ENCODE measurements around the gene AKAIN1. TPM values are rescaled to one million over a fixed set of nuclear protein-coding genes. Genes with fewer than 3 reads are reported as not detected.

The AKAIN1 gene
- total and polyA plus RNA-seq, 8 donors = 3.2 TPM; not detected in 7

- 78 to 90% (median 88%) methylated on average over 3 of the region's 3 CpGs for WGBS, 5 donors
- no peak for TF ChIP-seq POLR2A (IDR thresholded peaks at IDR 0.05)
- TF ChIP-seq POLR2AphosphoS5 (IDR thresholded peaks at IDR 0.05) = no peak
- TF ChIP-seq, protein P1, sequence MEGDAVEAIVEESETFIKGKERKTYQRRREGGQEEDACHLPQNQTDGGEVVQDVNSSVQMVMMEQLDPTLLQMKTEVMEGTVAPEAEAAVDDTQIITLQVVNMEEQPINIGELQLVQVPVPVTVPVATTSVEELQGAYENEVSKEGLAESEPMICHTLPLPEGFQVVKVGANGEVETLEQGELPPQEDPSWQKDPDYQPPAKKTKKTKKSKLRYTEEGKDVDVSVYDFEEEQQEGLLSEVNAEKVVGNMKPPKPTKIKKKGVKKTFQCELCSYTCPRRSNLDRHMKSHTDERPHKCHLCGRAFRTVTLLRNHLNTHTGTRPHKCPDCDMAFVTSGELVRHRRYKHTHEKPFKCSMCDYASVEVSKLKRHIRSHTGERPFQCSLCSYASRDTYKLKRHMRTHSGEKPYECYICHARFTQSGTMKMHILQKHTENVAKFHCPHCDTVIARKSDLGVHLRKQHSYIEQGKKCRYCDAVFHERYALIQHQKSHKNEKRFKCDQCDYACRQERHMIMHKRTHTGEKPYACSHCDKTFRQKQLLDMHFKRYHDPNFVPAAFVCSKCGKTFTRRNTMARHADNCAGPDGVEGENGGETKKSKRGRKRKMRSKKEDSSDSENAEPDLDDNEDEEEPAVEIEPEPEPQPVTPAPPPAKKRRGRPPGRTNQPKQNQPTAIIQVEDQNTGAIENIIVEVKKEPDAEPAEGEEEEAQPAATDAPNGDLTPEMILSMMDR (IDR thresholded peaks at IDR 0.05) = no peak
- TF ChIP-seq EP300 (IDR thresholded peaks at IDR 0.05) = no peak
- intact Hi-C loops (cut with DNase I; ENCODE audit: low total_unique reads) = no loop called here
- Histone ChIP-seq H3K27ac (no peak overlapping the region), H3K4me1 (peaks cover 0 to 13% (median 5%) of the 10 kb centered on the region in 4 donors), H3K4me3 (no peak overlapping the region), H3K9me3 (peaks cover 0 to 10% (median 2%) of the 10 kb centered on the region in 4 donors), H3K27me3 (peaks cover 4 to 71% (median 41%) of the 10 kb centered on the region in 3 donors), H3K36me3 (no peaks in the 10 kb centered on the region)
- no peak for DNase-seq
These were observed 1.3 kb upstream of the AKAIN1 start for GRCh38 chr18:5198311-5198710.

- no peak overlapping the region for H3K4me3 ChIP-seq
These were observed 404 bp upstream of the AKAIN1 start for GRCh38 chr18:5197461-5197860.

DNA sequence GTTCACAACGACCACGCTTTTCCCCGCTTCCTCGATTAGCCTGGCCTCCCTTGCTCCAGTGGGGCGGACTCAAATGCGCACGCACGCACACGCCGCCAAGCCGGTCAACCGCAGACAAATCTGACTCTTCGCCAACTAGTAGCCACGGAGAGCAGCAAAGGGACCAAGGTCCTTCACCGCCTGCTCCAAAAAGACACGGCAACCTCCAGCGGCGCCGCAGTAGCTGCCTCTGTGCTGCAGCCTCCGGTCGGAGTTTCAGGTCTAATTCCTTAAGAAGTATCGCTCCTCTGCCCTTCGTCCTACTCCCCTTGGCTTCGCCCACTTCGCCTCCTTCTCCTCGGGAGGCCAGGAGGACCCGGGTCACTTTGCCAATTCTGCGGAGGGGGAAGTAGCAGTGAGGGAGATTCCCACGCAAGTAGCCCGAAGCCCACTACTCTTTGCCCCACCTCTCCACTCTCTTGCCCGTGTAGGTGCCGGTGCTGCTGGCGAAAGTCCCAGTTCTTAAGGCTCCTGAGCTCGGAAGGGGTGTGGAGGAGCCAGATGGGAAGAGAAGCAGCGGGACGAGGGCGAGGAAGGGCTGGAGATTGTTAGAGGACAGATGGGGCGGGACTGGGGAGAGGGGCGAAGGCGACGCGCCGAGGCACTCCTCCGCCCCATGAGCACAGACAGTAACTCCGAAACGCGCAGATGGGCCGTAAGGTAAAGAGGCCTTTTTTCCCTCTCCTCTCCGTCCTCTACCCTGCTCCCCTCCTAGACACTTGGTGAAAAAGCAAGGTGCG lies 615 bp downstream of the AKAIN1 start:
- 7 to 11% (median 8%) methylated on average over 42 to 50 of the region's 50 CpGs for WGBS, 5 donors
- TF ChIP-seq POLR2AphosphoS5 (IDR thresholded peaks at IDR 0.05) (no peak), EP300 (IDR thresholded peaks at IDR 0.05) (no peak), POLR2A (IDR thresholded peaks at IDR 0.05) (no peak)
- TF ChIP-seq, protein P1 (IDR thresholded peaks at IDR 0.05) = no peak
- DNase-seq = peak in 1 of 2 donors; percentile 8
- peaks cover 0 to 10% (median 2%) of the 10 kb centered on the region in 4 donors for H3K9me3 ChIP-seq
- H3K36me3 ChIP-seq = no peaks in the 10 kb centered on the region
- peaks cover 0 to 13% (median 5%) of the 10 kb centered on the region in 4 donors for H3K4me1 ChIP-seq
- intact Hi-C loops (cut with DNase I; ENCODE audit: low total_unique reads) = no loop called here
- peaks cover 4 to 71% (median 41%) of the 10 kb centered on the region in 3 donors for H3K27me3 ChIP-seq
- H3K27ac ChIP-seq = no peak overlapping the region
- no peak overlapping the region for H3K4me3 ChIP-seq

More at GRCh38 chr18:5197461-5197860, 404 bp upstream of the AKAIN1 start:
- peak in 1 of 2 donors; percentile 1 for DNase-seq
- TF ChIP-seq POLR2AphosphoS5 (IDR thresholded peaks at IDR 0.05) = no peak
- H3K27me3 ChIP-seq = peaks cover 4 to 71% (median 41%) of the 10 kb centered on the region in 3 donors
- H3K9me3 ChIP-seq = peaks cover 0 to 10% (median 2%) of the 10 kb centered on the region in 4 donors
- H3K27ac ChIP-seq = no peak overlapping the region
- 8 to 12% (median 10%) methylated on average over 18 of the region's 18 CpGs for WGBS, 5 donors
- intact Hi-C loops (cut with DNase I; ENCODE audit: low total_unique reads) = no loop called here
- peaks cover 0 to 13% (median 5%) of the 10 kb centered on the region in 4 donors for H3K4me1 ChIP-seq
- no peaks in the 10 kb centered on the region for H3K36me3 ChIP-seq

DNA sequence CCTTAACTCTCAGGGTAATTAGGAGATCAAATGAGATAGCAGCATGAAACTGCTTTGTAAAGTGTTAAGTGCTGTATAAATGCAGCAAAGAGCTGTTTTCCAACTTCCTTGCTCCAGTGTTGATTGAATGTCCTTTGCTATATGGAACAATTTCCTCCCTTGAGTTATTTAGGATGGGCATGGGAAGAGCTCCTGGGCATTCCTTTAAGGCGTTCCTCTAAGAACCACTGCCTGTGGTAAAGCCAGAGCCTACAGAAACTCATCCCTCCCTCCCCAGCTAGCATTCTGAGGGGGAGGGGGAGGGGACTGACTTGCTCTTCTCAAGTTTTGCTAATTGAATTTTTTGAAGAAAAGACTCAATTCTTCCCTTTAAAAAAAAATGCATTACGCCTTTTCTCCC lies 1.4 kb downstream of the AKAIN1 start:
- Histone ChIP-seq H3K36me3 (no peaks in the 10 kb centered on the region), H3K27me3 (peaks cover 4 to 64% (median 39%) of the 10 kb centered on the region in 3 donors), H3K9me3 (peaks cover 0 to 10% (median 2%) of the 10 kb centered on the region in 4 donors), H3K4me1 (peaks cover 0 to 13% (median 5%) of the 10 kb centered on the region in 4 donors), H3K27ac (no peak overlapping the region), H3K4me3 (no peak overlapping the region)
- TF ChIP-seq POLR2A (IDR thresholded peaks at IDR 0.05) (no peak), POLR2AphosphoS5 (IDR thresholded peaks at IDR 0.05) (no peak), EP300 (IDR thresholded peaks at IDR 0.05) (no peak)
- TF ChIP-seq, protein P1 (IDR thresholded peaks at IDR 0.05) = no peak
- intact Hi-C loops (cut with DNase I; ENCODE audit: low total_unique reads) = no loop called here
- 33 to 57% (median 42%) methylated on average over 2 of the region's 2 CpGs for whole genome bisulfite sequencing, 5 donors
- no peak for DNase-seq

DNA sequence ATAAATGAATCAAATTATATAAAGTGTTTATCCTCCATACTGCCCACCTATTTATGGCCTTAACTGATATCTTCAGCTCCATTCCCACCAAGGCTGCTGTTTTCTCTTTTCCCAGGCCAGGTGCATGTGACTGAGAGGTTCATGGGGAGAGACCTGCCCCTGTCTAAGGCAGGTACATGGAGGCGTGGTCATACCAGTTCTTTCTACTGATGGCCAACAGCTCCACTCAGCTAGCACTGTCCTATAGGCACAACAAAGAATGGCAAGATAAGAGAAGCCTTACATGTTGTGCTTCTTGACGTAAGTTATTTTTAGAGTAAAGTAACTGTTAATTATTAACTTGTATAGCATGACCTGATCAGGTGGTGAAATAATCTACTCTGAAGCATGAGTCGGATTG lies 16.8 kb downstream of the AKAIN1 start:
- H3K9me3 ChIP-seq = no peaks in the 10 kb centered on the region
- H3K4me1 ChIP-seq = no peaks in the 10 kb centered on the region
- no peaks in the 10 kb centered on the region for H3K36me3 ChIP-seq
- intact Hi-C loops (cut with DNase I; ENCODE audit: low total_unique reads) = no loop called here
- H3K4me3 ChIP-seq = no peak overlapping the region
- DNase-seq = peak in 1 of 2 donors; percentile 8
- no peak for TF ChIP-seq POLR2A (IDR thresholded peaks at IDR 0.05)
- TF ChIP-seq POLR2AphosphoS5 (IDR thresholded peaks at IDR 0.05) = no peak
- TF ChIP-seq, protein P1 (IDR thresholded peaks at IDR 0.05) = no peak
- TF ChIP-seq EP300 (IDR thresholded peaks at IDR 0.05) = no peak
- no peaks in the 10 kb centered on the region for H3K27me3 ChIP-seq
- H3K27ac ChIP-seq = no peak overlapping the region
- WGBS, 5 donors = 29 to 60% (median 43%) methylated on average over 3 of the region's 3 CpGs

Data from stomach (tissue), 9 donors.